GM23338 (cell line): ENCODE data around the gene TICRR.

ENCODE experiments used
- CREB1 ChIP-seq: fragments of 250-450 bp; sonication (Bioruptor Pico); IDR thresholded peaks from 2 replicates; pipeline ENCODE4 v1.5.0; 2020; ENCODE audit warnings: low read depth, mild to moderate bottlenecking, moderate library complexity
- CTCF ChIP-seq, 2 experiments: fragments of 200-600 bp in 1 of 2; sonication (generic) in 1 of 2; conservative IDR thresholded peaks; 2 replicates each; pipeline versions ENCODE4 v1.5.1 to v1.6.1; 2016 to 2017; ENCODE audit warnings: antibody characterized with exemption in 2 of 2, low read depth in 2 of 2, mild to moderate bottlenecking in 2 of 2, moderate library complexity in 1 of 2
- ETS1 ChIP-seq: IDR thresholded peaks from 2 replicates; pipeline ENCODE4 v1.6.1; 2016; ENCODE audit warnings: antibody characterized with exemption
- EZH2 ChIP-seq: fragments of 200-600 bp; sonication (generic); IDR thresholded peaks from one replicate; pipeline ENCODE4 v1.8.0; 2017; ENCODE audit warnings: antibody characterized with exemption, mild to moderate bottlenecking, low read depth; ENCODE audit not compliant: unreplicated experiment
- EZH2phosphoT487 ChIP-seq: fragments of 200-600 bp; sonication (generic); IDR thresholded peaks from one replicate; pipeline ENCODE4 v1.8.1; 2018; ENCODE audit warnings: antibody characterized with exemption; ENCODE audit not compliant: unreplicated experiment
- JUNB ChIP-seq: IDR thresholded peaks from one replicate; pipeline ENCODE4 v1.6.1; 2016; ENCODE audit warnings: antibody characterized with exemption; ENCODE audit not compliant: unreplicated experiment
- NANOG ChIP-seq: IDR thresholded peaks from 2 replicates; pipeline ENCODE4 v1.6.1; 2016; ENCODE audit warnings: antibody characterized with exemption, borderline replicate concordance
- POLR2AphosphoS5 ChIP-seq: IDR thresholded peaks from 2 replicates; pipeline ENCODE4 v1.6.1; 2016; ENCODE audit warnings: antibody characterized with exemption, low read depth
- REST ChIP-seq: IDR thresholded peaks from one replicate; pipeline ENCODE4 v1.6.1; 2018; ENCODE audit warnings: antibody characterized with exemption; ENCODE audit not compliant: unreplicated experiment
- STAT1 ChIP-seq: IDR thresholded peaks from one replicate; pipeline ENCODE4 v1.6.1; 2016; ENCODE audit warnings: antibody characterized with exemption; ENCODE audit not compliant: unreplicated experiment
- ZNF114 ChIP-seq: fragments of 250-450 bp; sonication (Bioruptor Pico); IDR thresholded peaks from 2 replicates; pipeline ENCODE4 v1.5.0; 2020; ENCODE audit warnings: mild to moderate bottlenecking, moderate library complexity
- ZNF331 ChIP-seq: fragments of 250-450 bp; sonication (Bioruptor Pico); IDR thresholded peaks from 2 replicates; pipeline ENCODE4 v1.5.0; 2020; ENCODE audit warnings: low read depth, mild to moderate bottlenecking, moderate library complexity

GRCh38 chr15:89526601-89527441 lies 48.4 kb upstream of the TICRR start:
- TF ChIP-seq CTCF (conservative IDR thresholded peaks at IDR 0.05; ENCODE audit: low read depth in 2 of 2) (no peak), JUNB (no peak), EZH2 (no peak), REST (no peak), EZH2phosphoT487 (no peak), POLR2AphosphoS5 (no peak), STAT1 (no peak), CREB1 (CRISPR knock-in tag) (no peak), NANOG (no peak), ZNF331 (CRISPR knock-in tag) (no peak), ETS1 (no peak), ZNF114 (CRISPR knock-in tag) (no peak)
